SKM-1 (cell line): ENCODE measurements around the gene CHSY1.

Experiments
- DNase-seq: peaks from one replicate; lab custom pipeline; 2025; ENCODE audit not compliant: unreplicated experiment; lab: John Stamatoyannopoulos, UW

The CHSY1 gene

DNA sequence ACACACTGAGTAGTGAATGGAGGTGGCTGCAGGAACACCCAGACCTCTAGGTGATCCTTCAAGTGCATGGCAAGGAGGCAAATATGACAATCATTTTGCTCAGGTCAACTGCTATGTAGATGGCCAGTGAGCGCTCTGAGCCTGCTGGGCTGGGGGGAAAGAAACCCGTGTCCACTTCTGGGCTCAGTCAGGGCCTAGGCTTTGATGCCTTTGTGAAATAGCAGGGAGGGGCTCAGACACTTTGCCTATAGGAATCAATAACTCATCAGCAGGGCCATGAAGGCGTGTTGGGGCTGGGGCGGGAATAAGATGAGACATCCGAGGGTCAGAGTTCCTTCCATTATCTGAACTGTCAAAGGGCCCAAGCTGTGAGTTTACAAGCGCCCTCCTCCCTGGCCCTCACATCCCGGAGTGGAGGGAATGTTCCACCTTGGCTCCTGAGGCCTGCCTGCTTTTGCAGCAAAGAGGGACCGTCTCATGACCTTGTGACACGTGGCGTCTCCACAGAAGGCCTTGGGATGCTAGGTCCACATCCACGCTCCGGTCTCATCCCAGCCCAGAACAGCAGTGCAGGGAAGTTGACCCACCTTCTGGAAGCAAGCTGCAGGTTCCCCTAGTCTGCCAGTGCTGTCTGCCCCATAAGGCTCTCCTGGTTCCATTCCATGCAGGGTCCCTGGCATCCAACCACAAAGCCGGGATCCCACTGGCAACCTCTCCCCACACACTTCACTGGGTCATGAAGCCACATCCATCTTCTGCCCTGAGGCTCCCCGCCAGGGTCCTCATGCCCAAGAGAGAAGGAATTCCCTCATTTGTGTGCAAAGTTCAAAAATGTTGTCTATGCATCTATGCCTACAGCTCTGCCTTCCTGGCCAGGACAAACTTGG is 78.4 kb downstream of the CHSY1 start:
- no peak for DNase-seq

- no peak for DNase-seq
Observed at GRCh38 chr15:101172501-101173071, 79.3 kb downstream of the CHSY1 start.

- no peak for DNase-seq
Observed at GRCh38 chr15:101171954-101172353, 79.9 kb downstream of the CHSY1 start.

DNA sequence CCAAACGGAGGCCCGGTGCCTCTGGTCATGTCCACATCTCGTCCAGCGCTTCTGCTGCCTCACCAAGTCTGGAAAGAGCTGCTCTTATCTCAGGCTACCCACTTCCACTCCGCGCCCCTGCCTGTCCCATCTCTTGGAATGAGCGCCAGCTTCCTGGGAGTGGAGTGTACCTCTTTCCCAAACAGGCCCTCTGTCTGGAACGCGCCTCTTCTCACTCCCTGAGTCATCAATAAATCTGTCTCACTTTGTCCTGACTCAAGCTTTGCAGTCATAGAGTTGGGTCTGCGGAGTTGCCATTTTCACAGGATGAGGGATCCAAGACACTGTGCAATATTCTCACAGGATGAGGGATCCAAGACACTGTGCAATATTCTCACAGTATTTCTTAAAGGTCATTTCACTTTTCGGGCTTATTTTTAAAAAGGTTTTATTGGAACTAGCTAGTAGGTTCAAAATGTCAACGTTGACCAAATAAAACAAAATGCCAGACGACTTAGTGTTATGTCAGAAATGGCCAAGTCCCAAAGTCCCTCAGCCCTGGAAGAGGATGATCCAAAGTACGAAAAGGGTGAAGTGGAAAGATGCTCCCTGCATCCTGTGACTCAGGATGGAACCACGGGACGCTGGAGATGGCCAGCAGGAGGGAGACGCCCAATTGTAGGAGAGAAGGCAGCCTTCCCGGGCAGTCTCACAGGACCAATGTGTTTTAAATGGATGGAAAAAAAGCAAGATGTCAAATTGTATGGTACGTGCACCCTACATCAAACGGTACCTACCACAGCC is 81.1 kb downstream of the CHSY1 start:
- DNase-seq = no peak

GRCh38 chr15:101169495-101170071 is 82.3 kb downstream of the CHSY1 start:
- DNase-seq = no peak

GRCh38 chr15:101168898-101169494 is 82.9 kb downstream of the CHSY1 start:
- no peak for DNase-seq

DNA sequence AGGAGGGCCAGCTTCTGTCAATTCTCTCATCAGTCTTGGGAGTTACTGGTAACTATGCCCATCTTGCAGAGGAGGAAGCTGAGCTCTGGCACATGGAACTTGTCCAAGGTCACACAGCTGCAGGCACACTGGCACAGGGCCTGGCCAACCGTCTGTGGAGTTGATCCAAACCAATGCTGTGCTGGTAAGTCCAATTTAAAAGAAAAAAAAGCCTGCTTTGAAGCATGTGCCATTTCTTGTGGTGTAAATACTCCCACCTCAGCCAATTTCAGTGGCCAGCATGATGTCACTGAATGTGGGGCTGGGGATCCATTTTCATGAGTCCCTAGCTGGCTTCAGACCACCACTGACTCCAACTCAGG is 83.4 kb downstream of the CHSY1 start:
- no peak for DNase-seq

GRCh38 chr15:101167753-101168462 is 83.9 kb downstream of the CHSY1 start:
- peak; percentile 38 for DNase-seq

GRCh38 chr15:101167411-101167752 is 84.5 kb downstream of the CHSY1 start:
- DNase-seq = no peak

DNA sequence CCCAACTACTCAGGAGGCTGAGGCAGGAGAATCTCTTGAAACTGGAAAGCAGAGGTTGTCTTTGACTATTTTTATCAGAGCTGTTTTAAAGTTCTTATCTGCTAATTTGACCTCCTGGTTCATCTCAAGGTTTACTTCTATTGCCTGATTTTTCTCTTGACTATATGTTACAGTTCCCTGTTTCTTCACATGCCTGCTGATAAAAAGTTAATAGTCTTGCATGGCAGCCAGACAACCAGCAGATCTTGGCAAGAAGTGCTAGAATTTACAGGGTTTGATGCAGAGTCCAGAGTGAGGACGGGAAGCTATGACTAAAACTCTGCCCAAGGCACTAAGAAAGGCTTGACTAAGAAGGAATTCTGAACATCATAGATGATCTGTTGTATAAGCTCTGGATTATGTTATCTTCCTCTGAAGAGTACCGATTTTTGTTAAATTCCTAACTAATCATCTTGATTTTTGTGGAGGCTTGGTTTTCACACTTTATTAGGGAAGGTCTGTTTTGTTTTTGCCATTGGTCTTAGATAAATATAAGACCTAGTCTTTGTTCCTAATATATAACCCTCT is 85.9 kb downstream of the CHSY1 start:
- DNase-seq = no peak

DNA sequence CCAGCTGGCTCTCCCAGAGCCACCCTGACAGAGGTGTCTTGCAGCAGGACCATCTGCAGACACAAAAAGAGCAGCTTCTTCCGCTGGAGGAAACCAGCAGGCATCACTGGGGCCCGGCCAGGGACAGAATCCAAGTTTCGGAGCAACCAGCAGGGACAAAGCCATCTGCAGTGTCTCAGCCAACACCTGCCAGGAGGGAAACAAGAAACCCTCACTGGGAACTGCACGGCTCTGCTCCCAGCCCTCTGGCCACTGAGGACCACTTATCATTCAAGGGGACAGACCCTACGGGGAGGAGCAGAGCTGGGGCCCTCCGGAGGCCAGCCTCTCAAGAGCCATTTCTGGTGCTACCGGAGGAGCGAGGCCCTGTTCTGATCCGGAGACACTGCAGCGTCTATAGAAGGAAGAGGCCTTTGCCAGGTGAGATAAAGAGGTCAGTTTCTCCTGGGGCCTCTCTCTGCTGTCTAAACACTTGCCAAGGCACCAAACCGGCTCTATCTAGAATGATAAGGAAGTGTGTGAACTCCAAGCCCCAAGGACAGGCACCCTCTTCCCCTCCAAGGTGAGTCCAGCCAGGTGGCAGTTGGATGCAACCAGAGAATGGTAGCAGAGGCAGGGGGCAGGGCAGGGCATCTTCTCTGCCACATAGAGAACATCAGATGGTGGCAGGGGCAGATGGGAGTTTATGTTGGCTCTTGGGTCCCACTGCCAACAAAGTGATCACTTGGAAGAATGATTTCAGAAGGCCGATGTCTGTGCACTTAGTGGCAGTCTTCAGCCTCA is 89.0 kb downstream of the CHSY1 start:
- DNase-seq = no peak

- no peak for DNase-seq
Observed at GRCh38 chr15:101161656-101162055, 90.2 kb downstream of the CHSY1 start.

GRCh38 chr15:101159936-101160815 is 91.7 kb downstream of the CHSY1 start:
- no peak for DNase-seq

GRCh38 chr15:101159096-101159935 is 92.5 kb downstream of the CHSY1 start:
- no peak for DNase-seq

DNA sequence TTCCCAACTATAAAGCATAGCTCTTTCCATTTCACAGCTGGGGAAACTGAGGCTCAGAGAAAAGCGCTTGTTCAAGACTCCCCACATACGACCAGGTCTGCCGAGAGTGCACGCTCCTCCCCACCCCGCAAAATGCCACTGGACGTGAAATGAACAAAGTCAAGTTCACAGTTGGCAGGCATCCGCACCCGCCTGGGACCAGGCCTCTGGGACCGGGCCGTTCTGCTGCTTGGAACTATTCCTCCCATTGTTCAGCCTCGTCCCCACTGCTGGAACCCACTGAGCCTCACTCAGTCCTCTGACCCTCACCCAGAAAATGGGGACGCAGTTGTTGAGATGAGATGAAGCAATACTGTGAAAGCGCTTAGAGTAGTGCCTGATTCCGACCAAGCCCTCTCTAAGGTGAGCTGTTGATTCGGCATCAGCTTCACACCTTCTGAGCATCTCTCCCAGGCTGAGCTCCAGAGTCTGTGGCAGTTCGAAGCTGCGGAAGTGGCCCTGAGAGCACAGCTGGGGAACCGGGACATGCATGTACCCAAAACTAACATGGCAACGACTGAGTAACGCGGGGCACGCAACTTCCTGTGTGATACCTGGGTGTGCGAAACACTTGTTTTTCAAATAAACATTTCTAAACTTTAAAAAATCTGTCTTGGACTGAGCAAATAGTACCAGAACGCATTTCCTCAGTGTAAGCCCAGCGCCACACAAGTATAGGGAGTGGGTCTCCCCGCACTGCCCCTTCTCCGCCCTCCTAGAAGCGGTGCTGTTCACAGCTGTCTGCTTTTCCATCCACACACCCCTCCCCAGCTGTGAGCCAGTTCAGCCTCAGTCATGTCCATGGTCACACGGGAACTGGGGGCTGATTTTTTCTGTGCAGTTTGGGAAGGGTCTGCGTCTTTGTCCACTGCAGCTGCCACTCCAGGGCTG is 93.4 kb downstream of the CHSY1 start:
- no peak for DNase-seq

GRCh38 chr15:101157721-101158120 is 94.1 kb downstream of the CHSY1 start:
- no peak for DNase-seq
